GM18499 (cell line): ENCODE data around the gene TREH.

Experiments used
- ATAC-seq: cut with Tn5 transposase; IDR thresholded peaks from one replicate; pipeline ENCODE4 v1.9.1; 2021; ENCODE audit warnings: moderate number of reproducible peaks; ENCODE audit not compliant: insufficient read depth, unreplicated experiment

The TREH gene

GRCh38 chr11:118672846-118673245 is 6.6 kb downstream of the TREH start:
- ATAC-seq = no peak

DNA sequence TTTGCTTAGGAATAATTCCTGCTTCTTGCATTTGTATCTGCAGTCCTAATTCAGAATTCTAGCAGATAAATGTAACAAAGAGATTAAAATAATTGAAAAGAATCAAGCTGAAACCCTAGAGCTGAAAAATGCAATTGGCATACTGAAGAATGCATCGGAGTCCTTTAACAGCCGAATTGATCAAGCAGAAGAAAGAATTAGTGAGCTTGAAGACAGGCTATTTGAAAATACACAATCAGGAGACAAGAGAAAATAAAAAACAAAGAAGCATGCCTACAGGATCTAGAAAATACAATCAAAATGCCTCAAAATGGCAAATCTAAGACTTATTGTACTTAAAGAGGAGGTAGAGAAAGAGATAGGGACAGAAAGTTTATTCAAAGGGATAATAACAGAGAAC is 8.2 kb downstream of the TREH start:
- no peak for ATAC-seq

DNA sequence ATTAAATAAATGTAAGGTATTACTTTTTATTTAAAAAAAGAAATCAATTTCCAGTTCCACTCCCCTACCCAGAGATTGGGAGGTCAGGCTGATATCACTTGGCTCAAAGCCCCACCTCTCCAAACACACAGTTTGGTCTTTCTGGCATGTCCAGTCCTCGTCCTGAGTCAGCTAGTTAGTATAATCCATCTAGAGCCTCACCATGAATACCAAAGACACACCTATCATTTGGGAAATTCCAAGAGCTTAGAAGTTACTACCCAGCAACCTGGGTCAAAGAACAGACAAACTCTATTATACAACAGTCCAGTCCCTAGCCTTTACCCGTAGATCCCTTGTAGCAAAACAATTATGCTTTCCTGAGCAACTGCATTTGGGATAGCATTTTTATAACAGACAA is 9.4 kb downstream of the TREH start:
- ATAC-seq = no peak

GRCh38 chr11:118666371-118666770 is 13.1 kb downstream of the TREH start:
- no peak for ATAC-seq

- no peak for ATAC-seq
Measured at GRCh38 chr11:118663902-118664301, 15.5 kb downstream of the TREH start.

DNA sequence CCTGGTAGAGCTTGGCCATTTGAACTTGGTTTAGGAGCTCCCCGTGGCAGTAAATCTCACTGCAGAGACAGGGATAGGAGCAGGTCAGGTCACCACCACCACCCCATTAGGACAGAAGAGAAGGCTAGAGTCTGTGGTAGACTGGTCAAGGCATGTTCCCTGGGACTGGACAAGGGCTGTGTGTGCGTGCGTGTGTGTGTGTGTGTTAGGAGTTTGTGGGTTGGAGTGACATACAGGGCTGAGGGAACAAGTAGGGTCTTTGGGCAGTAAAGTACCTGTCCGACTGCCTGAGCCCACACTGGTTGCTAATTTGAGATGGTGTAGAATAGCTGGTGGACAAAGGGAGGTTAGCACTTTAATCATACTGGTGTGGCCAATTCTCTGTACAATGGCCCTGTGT is 16.1 kb downstream of the TREH start:
- ATAC-seq = no peak

DNA sequence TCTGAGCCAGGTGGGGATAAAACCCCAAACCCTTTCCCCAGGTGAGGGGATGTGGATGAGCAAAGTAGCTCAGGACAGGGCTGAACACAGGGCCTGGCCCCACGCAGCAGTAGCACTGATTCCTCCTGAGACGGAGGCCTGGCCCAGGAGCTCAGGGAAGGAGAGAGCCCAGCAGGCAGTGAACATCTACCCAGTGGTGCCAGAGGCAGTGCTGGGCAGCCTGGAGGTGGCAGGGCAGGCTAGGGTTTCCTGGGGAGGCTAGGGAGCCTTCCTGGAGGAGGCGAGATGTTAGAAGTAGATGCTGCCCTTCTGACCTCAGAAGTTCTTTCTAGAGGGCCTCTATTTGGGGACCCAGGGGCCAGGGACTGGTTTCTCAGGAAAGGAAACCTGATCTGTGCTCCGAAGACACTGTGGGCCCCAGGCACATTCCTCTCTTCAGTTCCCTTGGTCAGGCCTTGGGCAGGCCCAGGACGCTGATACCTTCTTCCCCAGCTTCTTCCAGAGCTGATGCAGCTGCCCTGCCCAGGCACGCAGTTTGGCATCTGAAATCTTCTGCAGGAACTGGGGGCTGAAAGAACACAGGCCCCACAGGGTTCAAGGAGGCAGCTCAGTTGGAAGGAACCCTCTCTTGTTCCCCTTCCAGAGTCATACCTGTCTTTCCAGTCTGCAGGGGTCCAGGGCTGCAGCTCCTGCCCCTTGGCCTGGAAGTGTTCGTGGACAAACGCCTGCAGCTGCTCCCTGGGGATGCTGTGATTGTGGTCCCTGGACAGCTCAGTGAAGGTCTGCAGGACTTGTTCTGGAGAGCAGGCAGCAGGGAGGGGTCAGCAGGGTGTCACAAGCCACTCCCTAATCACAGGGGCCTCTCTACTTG is 16.8 kb downstream of the TREH start:
- ATAC-seq = no peak

DNA sequence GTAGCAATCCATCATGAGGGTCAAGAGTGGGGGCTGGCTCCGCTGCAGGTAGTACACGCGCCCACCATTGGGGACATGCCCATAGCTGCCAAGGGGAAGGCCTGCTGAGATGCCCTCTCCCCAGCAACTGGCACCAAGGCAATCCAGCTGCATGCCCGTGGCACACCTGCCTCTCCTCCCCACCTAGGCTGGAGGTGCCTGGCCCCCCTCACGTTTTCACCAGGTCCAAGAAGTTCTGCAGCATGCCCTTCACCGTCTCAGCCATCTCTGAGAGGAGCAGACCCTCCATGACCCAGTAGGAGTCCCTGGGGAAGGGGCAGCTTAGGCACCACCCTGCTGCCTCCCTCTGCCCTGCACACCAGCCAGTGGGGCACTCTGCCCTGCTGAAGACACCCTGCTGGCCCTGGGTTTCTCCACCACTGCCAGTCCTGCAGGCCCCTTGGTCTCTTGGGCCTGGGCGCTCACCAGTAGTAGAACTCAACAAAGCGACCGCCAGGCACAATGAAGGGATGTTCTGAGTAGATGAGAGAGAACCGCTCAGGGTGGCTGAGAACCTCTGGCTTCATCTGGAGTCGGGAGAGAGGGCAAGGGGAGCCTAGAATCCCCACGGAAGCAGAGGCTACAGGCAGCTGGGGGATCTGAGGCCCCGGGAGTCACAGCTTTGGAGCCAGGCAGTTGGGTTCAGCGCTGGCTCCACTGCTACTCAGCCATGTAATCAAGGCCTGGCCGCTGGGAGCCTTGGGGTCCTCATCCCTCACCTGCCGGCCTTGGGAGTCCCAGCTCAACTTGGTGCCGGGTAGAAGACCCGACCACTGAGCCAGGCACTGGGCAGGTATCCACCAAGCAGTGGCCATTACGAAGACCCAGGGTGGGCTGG is 17.8 kb downstream of the TREH start:
- no peak for ATAC-seq

DNA sequence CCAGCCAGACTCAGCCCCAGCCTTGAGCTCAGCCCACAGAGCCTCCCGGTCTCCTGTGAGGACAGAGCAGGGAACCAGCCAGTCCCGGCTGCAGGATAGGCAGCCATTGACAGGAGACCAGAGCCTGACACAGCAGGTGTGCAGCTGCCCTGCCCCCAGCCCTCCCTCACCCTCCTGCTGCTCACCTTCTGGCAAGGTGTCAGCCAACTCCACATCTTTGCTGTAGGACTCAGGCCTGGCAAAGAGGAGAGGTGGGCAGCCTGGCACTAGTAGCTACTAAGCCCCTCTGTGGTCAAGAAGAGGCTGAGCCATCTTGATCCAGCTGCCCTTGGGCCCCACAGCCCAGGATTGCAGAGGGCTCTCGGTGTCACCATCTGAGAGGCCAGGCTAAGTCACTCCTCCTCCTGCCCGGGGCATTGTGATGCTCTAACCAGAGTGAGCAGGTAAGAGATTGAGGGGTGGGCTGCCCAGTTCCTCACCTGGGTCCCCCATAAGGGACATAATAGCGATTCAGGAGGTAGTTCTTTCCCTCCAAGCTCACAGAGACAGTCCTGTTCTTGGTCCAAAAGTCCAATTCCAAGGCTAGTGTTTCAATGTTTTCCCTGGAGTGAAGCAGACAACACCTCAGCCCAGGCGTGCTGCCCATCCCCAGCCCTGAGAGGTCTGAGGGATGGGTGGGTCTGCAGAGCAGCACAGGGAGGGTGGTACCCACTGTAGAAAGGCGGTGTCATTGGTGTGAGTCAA is 18.6 kb downstream of the TREH start:
- ATAC-seq = no peak

- ATAC-seq = no peak
Measured at GRCh38 chr11:118659953-118660680, 19.3 kb downstream of the TREH start.

GRCh38 chr11:118659314-118659952 is 20.0 kb downstream of the TREH start:
- ATAC-seq = peak; percentile 59

DNA sequence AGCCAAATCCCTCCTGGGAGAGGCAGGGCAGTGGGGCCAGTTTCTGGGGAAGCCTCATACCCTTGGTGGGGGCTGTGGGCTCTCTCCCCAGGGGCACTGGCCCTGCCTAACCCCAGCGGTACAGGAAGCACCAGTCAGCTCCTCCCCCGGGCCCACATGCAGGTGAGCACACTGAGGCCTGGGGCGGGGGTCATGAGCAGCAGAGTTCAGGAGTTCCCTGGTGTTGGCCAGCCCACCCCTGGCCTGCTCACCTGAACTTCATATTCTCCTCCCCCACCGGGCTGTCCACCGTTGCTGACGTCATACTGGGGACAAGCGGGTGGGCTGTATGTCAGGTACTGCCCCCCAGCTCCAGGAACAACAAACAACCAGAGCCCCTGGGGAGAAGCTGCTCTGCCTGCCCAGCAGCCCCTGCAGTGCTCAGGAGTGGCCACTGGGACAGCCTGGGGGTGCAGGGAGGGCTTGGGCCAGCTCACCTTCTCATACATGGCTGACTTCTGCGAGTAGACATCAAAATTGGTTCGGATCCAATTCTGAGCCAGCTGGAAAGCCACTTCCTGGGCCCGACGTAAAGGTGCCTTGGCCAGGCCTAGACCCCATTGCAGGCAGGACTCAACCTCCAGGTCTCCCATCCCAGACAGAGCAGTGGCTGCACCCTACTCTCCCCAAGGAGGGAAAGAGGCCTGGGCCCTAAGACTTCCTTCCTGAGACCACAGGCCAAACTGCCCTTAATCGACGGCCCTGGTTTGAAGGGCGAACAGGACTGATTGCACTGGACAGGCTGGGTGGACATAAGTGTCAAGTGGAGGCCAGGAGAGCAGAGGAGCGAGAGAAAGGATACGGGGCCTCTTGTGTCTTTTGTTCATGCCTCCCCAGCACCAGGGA is 20.8 kb downstream of the TREH start:
- ATAC-seq = no peak

DNA sequence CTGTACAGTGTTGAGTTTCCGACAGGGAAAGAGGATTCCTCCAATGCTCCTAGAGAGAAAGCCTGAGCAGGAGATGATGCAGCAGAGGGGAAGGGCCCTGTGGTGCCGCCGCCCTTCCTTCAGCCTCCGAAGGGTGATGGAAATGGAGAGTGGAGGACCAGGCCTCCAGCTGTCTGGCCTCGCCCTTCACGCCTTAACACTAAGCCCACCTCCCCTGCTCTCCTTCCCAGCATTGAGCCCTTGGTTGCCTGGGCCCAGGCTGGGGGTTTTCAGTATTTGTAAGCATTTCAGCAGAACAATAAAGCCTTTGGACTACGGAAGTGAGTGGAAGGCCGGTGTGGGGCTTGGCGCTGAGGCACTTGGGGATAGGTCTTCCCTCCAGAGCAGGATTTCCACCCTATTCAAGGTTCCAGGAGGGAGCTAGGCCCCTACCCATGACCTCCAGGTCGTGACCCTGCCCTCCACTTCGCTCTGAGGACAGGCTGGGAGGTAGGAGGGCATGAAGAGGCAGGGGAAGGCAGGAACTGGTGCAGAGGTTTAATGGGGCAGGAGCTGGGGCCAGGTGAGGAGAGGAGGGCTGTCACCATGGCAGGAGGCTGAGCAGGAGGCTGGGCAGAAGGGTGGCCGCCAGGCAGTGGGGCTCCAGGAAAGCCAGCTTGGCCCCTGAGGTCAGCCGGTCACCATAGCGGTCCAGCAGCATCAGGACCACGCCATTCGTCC is 21.6 kb downstream of the TREH start:
- no peak for ATAC-seq

DNA sequence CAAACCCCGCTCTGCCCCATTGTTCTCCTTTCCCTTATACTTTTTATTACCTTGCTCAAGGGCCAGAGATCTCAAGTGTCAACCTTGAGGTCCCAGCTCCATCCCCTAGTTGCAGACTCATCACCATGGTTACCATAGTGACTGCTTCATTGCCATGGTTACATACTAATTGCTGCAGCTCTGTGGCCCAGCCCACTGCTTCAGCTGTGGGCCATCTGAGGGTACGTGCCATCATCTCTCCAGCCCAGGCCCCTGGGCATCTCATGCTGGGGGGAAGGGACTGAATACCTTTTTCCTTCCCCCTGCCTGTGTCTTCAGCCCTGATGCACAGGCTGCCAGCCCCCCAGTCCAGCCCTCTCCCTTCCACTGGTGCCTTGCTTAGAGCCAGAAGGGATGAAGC is 22.2 kb downstream of the TREH start:
- no peak for ATAC-seq

- ATAC-seq = no peak
Measured at GRCh38 chr11:118656563-118657165, 22.8 kb downstream of the TREH start.

- no peak for ATAC-seq
Measured at GRCh38 chr11:118655486-118656190, 23.8 kb downstream of the TREH start.
